B cell (primary cell): ENCODE results near the gene ANKRD29. TPM values are rescaled to one million over a fixed set of nuclear protein-coding genes. Genes with fewer than 3 reads are reported as not detected.

Experiments used
- ATAC-seq: fragments of 200-7000 bp; cut with Tn5 transposase; one replicate; pipeline ENCODE4 v1.10.0; 2021; ENCODE audit warnings: low read depth, mild to moderate bottlenecking, moderate number of reproducible peaks, moderate library complexity
- CTCF ChIA-PET: fragments of 350-600 bp; sonication (Branson Sonifier 250); formaldehyde crosslinking; loops from one replicate; lab custom pipeline; 2021; ENCODE audit warnings: antibody characterized with exemption, inconsistent platforms; lab: Charles Lee
- POLR2A ChIA-PET: fragments of 350-600 bp; sonication (Branson Sonifier 250); formaldehyde crosslinking; loops from one replicate; lab custom pipeline; 2021; ENCODE audit warnings: antibody characterized with exemption; lab: Charles Lee
- DNase-seq: peaks from one replicate; pipeline ENCODE4 v3.0.0; 2013
- H2AFZ ChIP-seq: 2 replicates; pipeline ENCODE4 v1.6.1; 2012; ENCODE audit warnings: mild to moderate bottlenecking, low read depth, low read length; ENCODE audit not compliant: insufficient read depth, poor library complexity, severe bottlenecking
- H3K27ac ChIP-seq, 2 donors: 1 replicate in 1 of 2; 2 replicates in 1 of 2; pipeline ENCODE4 v1.5.1; 2012 to 2013; ENCODE audit warnings: low read length in 2 of 2, mild to moderate bottlenecking in 2 of 2, moderate library complexity in 1 of 2
- H3K27me3 ChIP-seq, 4 experiments: fragments of 200-600 bp in 1 of 4; sonication (generic) in 1 of 4; replicated peaks in 1 of 4; 1 replicate in 2 of 4; 2 replicates in 2 of 4; pipeline versions ENCODE4 v1.6.1 to v1.7.0; 2013 to 2016; ENCODE audit warnings: low read length in 3 of 4, mild to moderate bottlenecking in 2 of 4, mixed read lengths in 1 of 4, moderate library complexity in 1 of 4; ENCODE audit not compliant: insufficient read depth in 4 of 4, control insufficient read depth in 3 of 4; ENCODE audit errors: control extremely low read depth in 1 of 4
- H3K36me3 ChIP-seq, 2 experiments: replicated peaks in 1 of 2; 1 replicate in 1 of 2; 2 replicates in 1 of 2; pipeline versions ENCODE4 v1.6.1 to v1.7.1; 2013; ENCODE audit warnings: low read length in 1 of 2; ENCODE audit not compliant: insufficient read depth in 2 of 2, control insufficient read depth in 1 of 2; ENCODE audit errors: control extremely low read depth in 1 of 2, extremely low read depth in 1 of 2
- H3K4me1 ChIP-seq, 2 donors: fragments of 200-600 bp in 1 of 2; sonication (generic) in 1 of 2; 1 replicate in 1 of 2; 2 replicates in 1 of 2; pipeline versions ENCODE4 v1.5.1 to v1.6.1; 2013 to 2017; ENCODE audit warnings: low read length in 2 of 2; ENCODE audit not compliant: control insufficient read depth in 2 of 2, insufficient read depth in 2 of 2
- H3K4me2 ChIP-seq: replicated peaks from 2 replicates; pipeline ENCODE3; 2012; ENCODE audit warnings: mild to moderate bottlenecking, low read depth, low read length; ENCODE audit not compliant: poor library complexity, severe bottlenecking
- H3K4me3 ChIP-seq, 5 experiments: fragments of 200-600 bp in 1 of 5; sonication (generic) in 1 of 5; 1 replicate in 3 of 5; 2 replicates in 2 of 5; pipeline versions ENCODE4 v1.5.1 to v1.7.0; 2011 to 2016; ENCODE audit warnings: low read length in 4 of 5, mild to moderate bottlenecking in 4 of 5, low read depth in 2 of 5, control low read depth in 1 of 5, moderate library complexity in 1 of 5; ENCODE audit not compliant: insufficient read depth in 1 of 5; ENCODE audit errors: control extremely low read depth in 1 of 5, extremely low read depth in 1 of 5
- H3K79me2 ChIP-seq: fragments of 200-600 bp; sonication (generic); one replicate; pipeline ENCODE4 v1.6.0; 2016; ENCODE audit warnings: low read length; ENCODE audit not compliant: control insufficient read depth, insufficient read depth
- H3K9ac ChIP-seq: fragments of 200-600 bp; sonication (generic); 2 replicates; pipeline ENCODE4 v1.6.1; 2017; ENCODE audit warnings: mild to moderate bottlenecking, low read length, moderate library complexity
- H3K9me3 ChIP-seq, 3 donors: one replicate each; pipeline versions ENCODE4 v1.6.1 to v1.7.1; 2013; ENCODE audit warnings: low read length in 2 of 3; ENCODE audit not compliant: control insufficient read depth in 2 of 3, insufficient read depth in 1 of 3; ENCODE audit errors: control extremely low read depth in 1 of 3
- H4K20me1 ChIP-seq: 2 replicates; pipeline ENCODE4 v1.6.0; 2012; ENCODE audit warnings: mild to moderate bottlenecking, low read length; ENCODE audit not compliant: insufficient read depth, control insufficient read depth, poor library complexity, severe bottlenecking
- H3K27ac Mint-ChIP-seq: one replicate; pipeline ENCODE4 v1.8.0; 2021; ENCODE audit warnings: mixed read lengths
- H3K27me3 Mint-ChIP-seq: one replicate; pipeline ENCODE4 v1.8.0; 2021; ENCODE audit warnings: mixed read lengths
- H3K4me1 Mint-ChIP-seq: one replicate; pipeline ENCODE4 v1.8.0; 2021; ENCODE audit warnings: mixed read lengths
- H3K4me3 Mint-ChIP-seq: one replicate; pipeline ENCODE4 v1.8.0; 2021; ENCODE audit warnings: mixed read lengths
- H3K9me3 Mint-ChIP-seq: one replicate; pipeline ENCODE4 v1.8.0; 2022; ENCODE audit warnings: mixed read lengths; ENCODE audit not compliant: insufficient read depth
- CTCF ChIP-seq: fragments of 200-600 bp; IDR thresholded peaks from one replicate; pipeline ENCODE4 v1.8.0; 2022; ENCODE audit warnings: antibody characterized with exemption, mild to moderate bottlenecking
- EZH2 ChIP-seq: IDR thresholded peaks from 2 replicates; pipeline ENCODE4 v1.6.1; 2012; ENCODE audit warnings: borderline replicate concordance, low read depth, mild to moderate bottlenecking, moderate library complexity, low read length; ENCODE audit not compliant: insufficient read depth, poor library complexity, severe bottlenecking
- WGBS: methylation state at CpG from one replicate; pipeline ENCODE4 v1.1.5; 2013; ENCODE audit warnings: missing lambda C conversion rate; ENCODE audit not compliant: insufficient coverage; 5-methylcytosine and 5-hydroxymethylcytosine counted together
- intact Hi-C: fragments of 100-400 bp; cut with micrococcal nuclease; formaldehyde crosslinking; loops from one replicate; pipeline ENCODE4 v1.10.0; 2022
- polyA plus RNA-seq: library from polyadenylated mRNA; depleted of rRNA; stranded (reverse); fragments of >200 nt; gene quantifications from 2 replicates; pipeline ENCODE4 v1.2.3, GENCODE V29; 2012
- total RNA-seq, 2 donors: library from RNA; stranded (reverse); fragments of 120-200 nt in 1 of 2; gene quantifications; 1 replicate in 1 of 2; 2 replicates in 1 of 2; pipeline versions ENCODE4 v1.2.3 to v1.2.4, GENCODE V29; 2013 to 2022

Gene ANKRD29
- total and polyA plus RNA-seq, 2 donors (not counting 1 experiment from before 2014, with no cell fraction given), result not detected

GRCh38 chr18:23631312-23631711 is 31.4 kb downstream of the ANKRD29 start:
- Mint-ChIP-seq H3K4me3 (no peak overlapping the region), H3K9me3 (no peaks in the 10 kb centered on the region), H3K4me1 (no peaks in the 10 kb centered on the region), H3K27ac (no peak overlapping the region), H3K27me3 (peaks cover 17% of the 10 kb centered on the region)
- no peak overlapping the region for H2AFZ ChIP-seq
- H3K4me2 ChIP-seq, result no peak overlapping the region
- H4K20me1 ChIP-seq, result no peaks in the 10 kb centered on the region
- TF ChIP-seq CTCF, result no peak
- no peak for TF ChIP-seq EZH2
- no peak overlapping the region for H3K9ac ChIP-seq
- ChIA-PET CTCF (interaction anchor here (0.6 kb wide), 1 partner anchor 199 kb away, joined by 4 read pairs; no protein-coding TSS in a partner anchor), POLR2A (no interaction called here)
- 100% methylated on average over 2 of the region's 5 CpGs for WGBS
- H3K4me1 ChIP-seq, result no peaks in the 10 kb centered on the region
- H3K27me3 ChIP-seq, result no peaks in the 10 kb centered on the region
- H3K79me2 ChIP-seq, result no peaks in the 10 kb centered on the region
- no peak for DNase-seq
- no peaks in the 10 kb centered on the region for H3K9me3 ChIP-seq
- ATAC-seq, result no peak
- H3K27ac ChIP-seq, result no peak overlapping the region
- intact Hi-C loops, result no loop called here
- H3K4me3 ChIP-seq, result no peak overlapping the region
- no peaks in the 10 kb centered on the region for H3K36me3 ChIP-seq

GRCh38 chr18:23629444-23629946 is 33.2 kb downstream of the ANKRD29 start:
- H4K20me1 ChIP-seq, result no peaks in the 10 kb centered on the region
- intact Hi-C loops, result no loop called here
- DNase-seq (no peak), ATAC-seq (no peak)
- ChIA-PET POLR2A (interaction anchor here (0.7 kb wide), 1 partner anchor 131 kb away, joined by 6 read pairs; no protein-coding TSS in a partner anchor), CTCF (interaction anchor here (1.0 to 1.2 kb wide), 2 partner anchors 13 to 16 kb away, joined by 3 read pairs; no protein-coding TSS in a partner anchor)
- H3K36me3 ChIP-seq, result no peaks in the 10 kb centered on the region
- H3K4me3 ChIP-seq, result no peak overlapping the region
- Mint-ChIP-seq H3K27me3 (peaks cover 5% of the 10 kb centered on the region), H3K4me1 (no peaks in the 10 kb centered on the region), H3K27ac (no peak overlapping the region), H3K4me3 (no peak overlapping the region), H3K9me3 (no peaks in the 10 kb centered on the region)
- WGBS, result 94% methylated on average over 4 of the region's 4 CpGs
- no peak overlapping the region for H3K4me2 ChIP-seq
- no peak for TF ChIP-seq EZH2
- TF ChIP-seq CTCF, result no peak
- no peaks in the 10 kb centered on the region for H3K27me3 ChIP-seq
- no peak overlapping the region for H3K27ac ChIP-seq
- no peak overlapping the region for H3K9ac ChIP-seq
- no peaks in the 10 kb centered on the region for H3K4me1 ChIP-seq
- H3K9me3 ChIP-seq, result no peaks in the 10 kb centered on the region
- no peak overlapping the region for H2AFZ ChIP-seq
- no peaks in the 10 kb centered on the region for H3K79me2 ChIP-seq
